Stromal cell of bone marrow (primary cell): ENCODE data around the gene TXNRD2.

Source experiments
- DNase-seq: peaks from one replicate; pipeline ENCODE4 v3.0.0-alpha.2; 2012; ENCODE audit warnings: low read depth

The TXNRD2 gene

DNA sequence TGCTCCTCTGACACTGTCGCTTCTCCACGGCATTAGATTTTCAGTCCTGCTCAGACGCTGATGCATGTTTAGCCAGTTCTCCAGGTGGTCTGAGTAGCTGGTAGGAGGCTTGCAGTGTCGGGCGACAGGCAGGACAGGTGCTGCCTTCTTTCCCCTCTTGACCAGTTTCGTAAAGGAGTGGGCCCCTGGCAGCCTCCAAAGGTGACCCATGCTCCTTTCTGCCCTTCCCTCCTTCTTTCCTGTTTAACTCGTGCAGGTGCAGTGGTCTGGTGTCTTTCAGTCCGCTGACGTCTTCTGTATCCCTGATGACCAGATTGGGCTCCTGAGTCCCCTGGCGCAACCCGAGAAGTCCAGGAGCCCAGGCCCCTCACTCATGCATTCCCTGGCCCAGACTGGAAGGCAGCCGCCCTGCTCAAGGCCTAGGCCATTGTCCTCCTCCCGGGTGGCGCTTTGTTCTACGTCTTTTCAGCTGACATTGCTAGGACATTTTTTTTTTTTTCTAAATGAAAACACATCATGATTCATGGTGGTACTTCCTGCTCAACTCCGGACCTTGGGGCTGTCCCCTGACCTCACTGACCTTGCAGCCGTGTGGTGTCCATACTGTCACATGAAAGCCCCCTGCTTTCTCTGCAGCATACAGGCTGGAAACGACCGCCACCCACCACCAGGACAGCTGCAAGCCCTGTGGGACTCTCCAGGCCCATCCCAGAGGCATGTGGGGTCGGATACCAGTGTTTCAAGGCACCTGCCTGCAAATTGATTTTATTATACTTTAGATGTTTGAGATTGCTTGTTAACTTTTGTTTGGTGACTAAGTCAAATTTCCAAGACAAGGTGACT lies 25.5 kb upstream of the TXNRD2 start:
- no peak for DNase-seq

DNA sequence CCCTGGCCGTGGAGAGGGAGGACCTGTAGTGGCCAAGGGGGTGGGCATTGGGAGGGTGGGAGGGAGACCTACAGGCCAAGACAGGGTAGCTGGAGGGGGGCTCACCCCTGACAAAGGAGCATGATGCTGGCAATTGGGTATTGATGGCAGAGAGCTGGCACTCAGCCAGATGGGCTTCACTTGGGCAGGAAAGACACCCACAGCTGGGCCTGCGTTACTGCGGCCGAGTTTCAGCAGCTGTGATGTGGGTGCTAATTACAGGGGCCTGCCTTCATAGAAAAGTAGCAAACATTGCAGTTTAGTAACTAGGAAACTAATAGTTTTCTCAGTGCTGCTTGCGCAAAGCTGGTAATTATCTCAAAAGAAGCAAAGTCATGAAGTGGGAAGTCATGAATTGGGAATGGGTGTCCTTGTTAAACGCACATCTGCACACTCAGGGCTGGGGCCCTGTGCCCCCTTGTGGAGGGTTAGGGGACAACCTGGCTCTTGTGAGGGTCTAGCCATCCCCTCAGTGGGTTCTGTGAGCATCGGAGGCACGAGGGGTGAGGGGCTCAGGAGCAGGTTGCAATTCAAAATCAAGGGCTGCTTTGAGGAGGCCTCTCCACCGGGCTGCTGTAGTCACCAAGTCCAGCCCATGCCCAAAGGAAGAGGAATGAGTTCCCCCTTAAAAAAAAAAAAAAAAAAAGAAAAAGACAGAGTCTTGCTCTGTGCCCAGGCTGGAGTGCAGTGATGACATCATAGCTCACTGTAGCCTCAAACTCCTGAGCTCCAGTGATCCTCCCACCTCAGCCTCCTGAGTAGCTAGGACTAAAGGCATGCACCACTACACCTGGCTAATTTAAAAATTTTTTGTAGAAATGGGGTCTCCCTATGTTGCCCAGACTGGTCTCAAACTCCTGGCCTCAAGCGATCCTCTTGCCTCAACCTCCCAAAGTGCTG lies 24.4 kb upstream of the TXNRD2 start:
- DNase-seq, result no peak

DNA sequence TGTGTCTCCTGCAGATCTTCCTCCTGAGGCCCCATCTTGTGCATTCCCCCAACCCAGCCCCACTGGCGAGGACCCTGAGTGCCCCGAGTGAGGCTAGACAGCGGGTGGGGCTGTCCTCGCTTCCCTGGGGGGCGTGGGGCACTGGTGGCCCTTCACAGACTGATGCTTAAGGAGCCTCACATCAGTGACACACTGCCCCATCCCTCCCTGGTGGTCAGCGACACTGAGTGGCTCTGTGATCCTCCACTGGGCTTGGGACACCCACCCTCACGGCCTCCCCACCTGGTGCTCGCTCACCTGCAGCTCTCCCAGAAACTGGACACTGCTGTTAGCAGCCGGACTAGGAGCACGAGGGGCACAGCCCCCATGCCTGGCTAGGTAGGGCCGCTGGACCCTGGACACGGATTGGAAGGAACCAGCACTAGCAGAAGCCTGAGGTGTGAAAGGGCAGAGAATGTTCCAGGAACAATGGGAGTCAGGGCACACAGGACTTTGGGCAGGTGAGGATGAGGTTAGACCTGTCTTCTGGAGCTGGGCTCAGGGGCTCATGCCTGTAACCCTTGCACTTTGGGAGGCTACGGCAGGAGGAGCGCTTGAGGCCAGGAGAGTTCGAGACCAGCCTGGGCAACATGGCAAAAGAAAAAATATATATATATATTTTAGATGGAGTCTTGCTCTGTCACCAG lies 23.2 kb upstream of the TXNRD2 start:
- DNase-seq, result no peak

DNA sequence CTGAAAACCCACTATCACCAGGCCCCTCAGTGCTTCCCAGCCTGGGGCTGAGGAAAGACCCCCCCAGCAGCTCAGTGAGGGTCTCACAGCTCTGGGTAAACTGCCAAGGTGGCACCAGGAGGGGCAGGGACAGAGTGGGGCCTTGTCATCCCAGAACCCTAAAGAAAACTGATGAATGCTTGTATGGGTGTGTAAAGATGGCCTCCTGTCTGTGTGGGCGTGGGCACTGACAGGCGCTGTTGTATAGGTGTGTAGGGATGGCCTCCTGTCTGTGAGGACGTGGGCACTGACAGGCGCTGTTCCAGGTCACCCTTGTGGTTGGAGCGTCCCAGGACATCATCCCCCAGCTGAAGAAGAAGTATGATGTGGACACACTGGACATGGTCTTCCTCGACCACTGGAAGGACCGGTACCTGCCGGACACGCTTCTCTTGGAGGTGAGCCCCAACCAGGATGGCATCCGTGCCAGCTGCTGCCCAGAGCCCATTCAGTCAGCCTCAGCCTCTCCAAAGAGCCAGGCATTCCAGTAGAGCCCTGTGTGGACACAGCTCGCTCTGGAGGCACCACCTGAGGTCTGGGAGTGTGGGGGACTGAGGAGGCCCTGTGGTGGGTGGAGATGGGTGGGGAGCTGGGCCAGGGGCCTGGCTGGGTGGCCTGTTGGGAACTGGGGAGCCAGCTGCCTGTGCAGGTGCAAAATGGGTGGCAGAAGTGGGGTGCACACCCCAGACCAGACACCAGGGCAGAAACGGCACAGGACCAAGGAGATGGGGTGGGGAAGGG lies 22.4 kb upstream of the TXNRD2 start:
- no peak for DNase-seq

GRCh38 chr22:19962909-19963806 lies 21.5 kb upstream of the TXNRD2 start:
- DNase-seq, result no peak

DNA sequence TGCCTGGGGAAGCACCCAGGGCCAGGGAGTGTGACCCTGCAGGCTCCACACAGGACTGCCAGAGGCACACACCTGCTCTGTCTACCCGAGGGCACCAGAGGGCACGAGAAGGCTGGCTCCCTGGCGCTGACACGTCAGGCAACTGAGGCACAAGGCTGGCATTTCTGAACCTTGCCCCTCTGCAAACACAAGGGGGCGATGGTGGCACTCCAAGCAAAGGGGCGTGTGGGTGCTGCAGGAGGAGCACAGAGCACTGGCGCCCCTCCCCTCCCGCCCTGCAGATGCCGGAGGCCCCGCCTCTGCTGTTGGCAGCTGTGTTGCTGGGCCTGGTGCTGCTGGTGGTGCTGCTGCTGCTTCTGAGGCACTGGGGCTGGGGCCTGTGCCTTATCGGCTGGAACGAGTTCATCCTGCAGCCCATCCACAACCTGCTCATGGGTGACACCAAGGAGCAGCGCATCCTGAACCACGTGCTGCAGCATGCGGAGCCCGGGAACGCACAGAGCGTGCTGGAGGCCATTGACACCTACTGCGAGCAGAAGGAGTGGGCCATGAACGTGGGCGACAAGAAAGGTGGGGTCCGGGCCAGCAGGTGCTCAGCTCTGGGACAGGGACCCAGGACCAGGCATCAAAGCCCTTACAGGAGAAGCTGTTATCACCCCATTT lies 20.8 kb upstream of the TXNRD2 start:
- DNase-seq, result no peak

DNA sequence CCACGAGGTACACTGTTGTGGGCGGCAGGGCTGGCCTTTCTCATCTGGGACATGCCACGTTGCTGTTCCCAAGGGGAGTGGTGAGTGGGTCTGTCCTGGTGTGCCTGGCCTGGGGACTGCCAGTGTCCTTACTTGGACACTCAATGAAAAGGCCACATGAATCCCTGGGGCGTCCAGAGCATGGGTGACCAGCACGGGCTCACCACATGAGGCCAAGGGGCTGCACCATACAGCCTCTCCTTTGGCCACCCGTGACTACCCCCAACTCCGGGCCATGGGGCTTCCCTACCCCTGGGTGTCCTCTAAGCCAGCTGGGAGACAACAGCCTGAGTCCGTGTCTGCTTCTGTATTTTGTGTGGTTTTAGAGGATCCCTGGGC lies 20.2 kb upstream of the TXNRD2 start:
- no peak for DNase-seq

GRCh38 chr22:19961201-19961580 lies 19.6 kb upstream of the TXNRD2 start:
- no peak for DNase-seq

- no peak for DNase-seq
Observed at GRCh38 chr22:19960491-19961200, 19.0 kb upstream of the TXNRD2 start.

GRCh38 chr22:19959587-19960490 lies 18.2 kb upstream of the TXNRD2 start:
- no peak for DNase-seq

GRCh38 chr22:19959043-19959586 lies 17.5 kb upstream of the TXNRD2 start:
- no peak for DNase-seq

DNA sequence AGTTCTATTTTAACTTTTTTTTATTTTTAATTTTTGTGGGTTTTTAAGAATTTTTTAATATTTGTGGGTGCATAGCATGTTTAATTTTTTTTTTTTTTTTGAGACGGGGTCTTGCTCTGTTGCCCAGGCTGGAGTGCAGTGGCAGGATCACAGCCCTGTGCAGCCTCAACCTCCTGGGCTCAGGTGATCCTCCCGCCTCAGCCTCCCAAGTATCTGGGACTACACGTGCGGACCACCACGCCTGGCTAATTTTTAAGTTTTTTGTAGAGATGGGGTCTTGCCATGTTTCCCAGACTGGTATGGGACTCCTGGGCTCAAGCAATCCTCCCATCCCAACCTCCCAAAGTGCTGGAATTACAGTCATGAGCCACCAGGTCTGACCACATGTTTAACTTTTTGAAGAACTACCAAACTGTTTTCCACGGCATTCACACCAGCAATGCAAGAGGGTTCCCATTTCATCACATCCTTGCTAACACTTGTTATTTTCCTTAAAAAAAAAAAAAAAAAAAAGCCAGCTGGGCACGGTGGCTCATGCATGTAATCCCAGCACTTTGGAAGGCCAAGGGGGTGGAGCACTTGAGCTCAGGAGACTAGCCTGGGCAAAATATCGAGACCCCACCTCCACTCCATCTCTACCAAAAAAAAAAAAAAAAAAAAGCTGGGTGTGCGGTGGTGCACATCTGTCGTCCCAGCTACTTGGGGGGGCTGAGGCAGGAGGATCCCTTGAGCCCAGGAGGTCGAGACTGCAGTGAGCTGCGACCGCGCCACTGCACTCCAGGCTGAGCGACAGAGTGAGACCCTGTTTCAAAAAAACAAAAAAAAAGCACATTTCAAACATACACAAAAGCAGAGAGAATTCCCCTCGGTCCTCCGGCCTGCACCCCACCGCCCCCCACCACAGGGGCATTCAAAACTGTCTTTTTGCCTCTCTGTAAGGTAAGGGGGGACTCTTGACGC lies 16.7 kb upstream of the TXNRD2 start:
- no peak for DNase-seq

DNA sequence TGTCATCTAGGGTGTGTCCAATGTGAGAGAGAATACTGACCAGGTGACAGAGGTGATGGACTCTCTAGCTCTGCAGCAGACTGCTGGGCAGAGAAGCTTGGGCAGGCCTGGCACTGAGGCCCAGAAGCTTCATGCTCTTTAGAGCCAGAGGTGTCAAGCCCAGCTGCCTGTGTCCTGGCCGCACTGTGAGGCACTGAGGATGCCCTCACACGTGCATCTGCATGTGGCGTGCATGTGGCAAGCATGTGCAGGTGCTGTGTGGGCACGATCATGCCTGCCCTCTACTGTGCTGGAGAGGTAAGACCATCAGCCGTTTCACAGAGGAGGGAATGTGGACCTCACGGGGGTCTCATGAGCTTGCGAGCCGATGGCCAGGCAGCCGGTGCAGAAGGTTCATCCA lies 15.8 kb upstream of the TXNRD2 start:
- no peak for DNase-seq

- no peak for DNase-seq
Observed at GRCh38 chr22:19955241-19956128, 13.9 kb upstream of the TXNRD2 start.

DNA sequence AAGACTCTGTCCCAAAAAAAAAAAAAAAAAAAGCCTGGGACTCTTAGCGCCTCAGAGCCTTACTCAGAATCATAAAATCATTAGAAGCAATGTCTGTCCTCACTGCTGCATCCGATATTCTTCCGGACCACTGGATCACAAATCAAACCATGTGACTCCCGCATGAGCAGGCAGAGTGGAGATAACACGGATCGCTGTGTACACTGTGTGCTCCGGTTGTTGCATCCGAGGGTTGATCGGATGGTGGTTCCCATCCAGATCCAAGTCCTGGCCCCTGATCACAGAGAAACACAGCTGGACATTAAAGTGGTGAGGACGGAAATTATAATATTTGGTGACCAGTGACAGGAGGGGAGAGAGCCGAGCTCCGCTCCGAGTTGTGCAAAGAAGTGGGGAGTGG lies 9.7 kb upstream of the TXNRD2 start:
- DNase-seq, result no peak
